ENCODE results near the gene SLC16A7.

- TF ChIP-seq HDGF (IDR thresholded peaks at IDR 0.05) (no peak), CTCF (IDR thresholded peaks at IDR 0.05 in 2 of 3, conservative IDR thresholded peaks at IDR 0.05 in 1 of 3; ENCODE audit: control insufficient read depth in 2 of 3, extremely low read depth in 1 of 3, insufficient read depth in 1 of 3, low read depth in 3 of 3, low read length in 3 of 3) (no peak), JUND (IDR thresholded peaks at IDR 0.05; ENCODE audit: low read depth, low read length) (no peak), SMAD1 (IDR thresholded peaks at IDR 0.05; ENCODE audit: low read depth, partially characterized antibody) (no peak), PML (IDR thresholded peaks at IDR 0.05; ENCODE audit: low read length) (no peak), KLF5 (IDR thresholded peaks at IDR 0.05; ENCODE audit: partially characterized antibody) (no peak), EZH2 (IDR thresholded peaks at IDR 0.05; ENCODE audit: borderline replicate concordance, control insufficient read depth, low read depth, low read length) (no peak), ZBTB11 (CRISPR knock-in tag; IDR thresholded peaks at IDR 0.05) (no peak), CHD4 (IDR thresholded peaks at IDR 0.05) (no peak)
- TF ChIP-seq, protein P1, sequence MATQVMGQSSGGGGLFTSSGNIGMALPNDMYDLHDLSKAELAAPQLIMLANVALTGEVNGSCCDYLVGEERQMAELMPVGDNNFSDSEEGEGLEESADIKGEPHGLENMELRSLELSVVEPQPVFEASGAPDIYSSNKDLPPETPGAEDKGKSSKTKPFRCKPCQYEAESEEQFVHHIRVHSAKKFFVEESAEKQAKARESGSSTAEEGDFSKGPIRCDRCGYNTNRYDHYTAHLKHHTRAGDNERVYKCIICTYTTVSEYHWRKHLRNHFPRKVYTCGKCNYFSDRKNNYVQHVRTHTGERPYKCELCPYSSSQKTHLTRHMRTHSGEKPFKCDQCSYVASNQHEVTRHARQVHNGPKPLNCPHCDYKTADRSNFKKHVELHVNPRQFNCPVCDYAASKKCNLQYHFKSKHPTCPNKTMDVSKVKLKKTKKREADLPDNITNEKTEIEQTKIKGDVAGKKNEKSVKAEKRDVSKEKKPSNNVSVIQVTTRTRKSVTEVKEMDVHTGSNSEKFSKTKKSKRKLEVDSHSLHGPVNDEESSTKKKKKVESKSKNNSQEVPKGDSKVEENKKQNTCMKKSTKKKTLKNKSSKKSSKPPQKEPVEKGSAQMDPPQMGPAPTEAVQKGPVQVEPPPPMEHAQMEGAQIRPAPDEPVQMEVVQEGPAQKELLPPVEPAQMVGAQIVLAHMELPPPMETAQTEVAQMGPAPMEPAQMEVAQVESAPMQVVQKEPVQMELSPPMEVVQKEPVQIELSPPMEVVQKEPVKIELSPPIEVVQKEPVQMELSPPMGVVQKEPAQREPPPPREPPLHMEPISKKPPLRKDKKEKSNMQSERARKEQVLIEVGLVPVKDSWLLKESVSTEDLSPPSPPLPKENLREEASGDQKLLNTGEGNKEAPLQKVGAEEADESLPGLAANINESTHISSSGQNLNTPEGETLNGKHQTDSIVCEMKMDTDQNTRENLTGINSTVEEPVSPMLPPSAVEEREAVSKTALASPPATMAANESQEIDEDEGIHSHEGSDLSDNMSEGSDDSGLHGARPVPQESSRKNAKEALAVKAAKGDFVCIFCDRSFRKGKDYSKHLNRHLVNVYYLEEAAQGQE (IDR thresholded peaks at IDR 0.05; ENCODE audit: low read depth, low read length): no peak
Measured at GRCh38 chr12:59734371-59734770, 138.5 kb downstream of the SLC16A7 start.
